ENCODE data around the gene UMODL1.

DNA sequence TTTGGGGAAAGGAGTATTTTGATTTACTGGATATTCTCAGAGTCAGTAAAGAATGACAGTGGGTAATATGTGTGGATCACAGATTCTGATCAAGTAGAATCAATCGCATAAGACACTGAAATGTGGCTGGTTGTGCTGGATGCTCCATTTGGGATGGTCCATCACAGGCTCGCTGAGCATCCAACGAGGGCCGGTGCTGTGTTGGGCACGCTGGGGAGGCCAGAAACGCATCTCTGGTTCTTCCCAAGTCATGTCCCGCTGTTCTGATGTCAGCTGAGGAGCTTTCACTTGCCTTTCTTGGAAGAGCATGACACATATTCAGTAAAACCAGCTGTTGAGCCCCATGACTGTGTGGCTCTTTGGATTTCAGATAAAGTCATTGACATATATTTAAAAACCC, 72.0 kb downstream of the UMODL1 start:
- no peak for TF ChIP-seq POLR2A (IDR thresholded peaks at IDR 0.05; ENCODE audit: low read length)
- no peak for TF ChIP-seq GATA1 (IDR thresholded peaks at IDR 0.05; ENCODE audit: low read depth, low read length)

Measured in erythroblast (primary cell).